PC-3 (cell line): ENCODE data around the gene VPS50. TPM values are rescaled to one million over a fixed set of nuclear protein-coding genes. Genes with fewer than 3 reads are reported as not detected.

ENCODE experiments used
- ATAC-seq: fragments of 200-7000 bp; cut with Tn5 transposase; 2 replicates; pipeline ENCODE4 v1.9.1; 2020; ENCODE audit warnings: mild to moderate bottlenecking, moderate library complexity
- BruUV-seq: library from RNA; stranded (reverse); fragments of 400-500 nt; replicated peaks from 2 replicates; lab custom pipeline; 2021; lab: Mats Ljungman, UMichigan
- CTCF ChIA-PET: fragments of 300-600 bp; sonication (Branson Sonifier 250); formaldehyde crosslinking; loops from one replicate; lab custom pipeline; 2022; ENCODE audit warnings: antibody characterized with exemption; lab: Charles Lee
- POLR2A ChIA-PET: fragments of 300-600 bp; sonication (Branson Sonifier 250); formaldehyde crosslinking; loops from one replicate; lab custom pipeline; 2022; ENCODE audit warnings: antibody characterized with exemption; ENCODE audit not compliant: unreplicated experiment; lab: Charles Lee
- DNase-seq: peaks from one replicate; pipeline ENCODE4 v3.0.0-alpha.2; 2015
- H2AFZ ChIP-seq: fragments of 300-600 bp; sonication (generic); 2 replicates; pipeline ENCODE4 v1.6.0; 2016; ENCODE audit warnings: antibody characterized with exemption, low read length
- H3F3A ChIP-seq: fragments of 300-600 bp; sonication (generic); one replicate; pipeline ENCODE4 v1.6.0; 2017; ENCODE audit warnings: antibody characterized with exemption, low read length, control low read depth, mild to moderate bottlenecking; ENCODE audit not compliant: unreplicated experiment
- H3K27ac ChIP-seq: fragments of 300-600 bp; sonication (generic); 2 replicates; pipeline ENCODE4 v1.5.1; 2016; ENCODE audit warnings: mild to moderate bottlenecking, low read length
- H3K27me3 ChIP-seq: fragments of 300-600 bp; sonication (generic); 2 replicates; pipeline ENCODE4 v1.6.1; 2016; ENCODE audit warnings: low read length, mixed read lengths
- H3K36me3 ChIP-seq: fragments of 300-600 bp; sonication (generic); 2 replicates; pipeline ENCODE4 v1.6.1; 2016; ENCODE audit warnings: low read depth, mixed run types, low read length, mixed read lengths
- H3K4me1 ChIP-seq: fragments of 300-600 bp; sonication (generic); 2 replicates; pipeline ENCODE4 v1.5.1; 2016; ENCODE audit warnings: low read length; ENCODE audit not compliant: insufficient read depth
- H3K4me2 ChIP-seq: fragments of 300-600 bp; sonication (generic); 2 replicates; pipeline ENCODE4 v1.6.0; 2016; ENCODE audit warnings: low read length
- H3K4me3 ChIP-seq: fragments of 300-600 bp; sonication (generic); 2 replicates; pipeline ENCODE4 v1.5.1; 2016; ENCODE audit warnings: mild to moderate bottlenecking, low read length, mixed read lengths
- H3K79me2 ChIP-seq: fragments of 300-600 bp; sonication (generic); 2 replicates; pipeline ENCODE4 v1.6.1; 2017; ENCODE audit warnings: low read length, mixed read lengths
- H3K9ac ChIP-seq: fragments of 300-600 bp; sonication (generic); 2 replicates; pipeline ENCODE4 v1.6.0; 2016; ENCODE audit warnings: mild to moderate bottlenecking, low read length
- H3K9me2 ChIP-seq: fragments of 300-600 bp; sonication (generic); replicated peaks from 2 replicates; pipeline ENCODE4 v1.6.1; 2016; ENCODE audit warnings: mixed run types, low read length, mixed read lengths
- H3K9me3 ChIP-seq: fragments of 300-600 bp; sonication (generic); 2 replicates; pipeline ENCODE4 v1.6.1; 2016; ENCODE audit warnings: low read length, mixed read lengths
- H4K20me1 ChIP-seq: fragments of 300-600 bp; sonication (generic); 2 replicates; pipeline ENCODE4 v1.6.1; 2016; ENCODE audit warnings: low read length, mixed read lengths
- CTCF ChIP-seq: fragments of 300-600 bp; sonication (generic); conservative IDR thresholded peaks from 2 replicates; pipeline ENCODE4 v1.5.1; 2017; ENCODE audit warnings: antibody characterized with exemption, low read depth, mild to moderate bottlenecking, low read length
- EZH2 ChIP-seq: fragments of 300-600 bp; sonication (generic); IDR thresholded peaks from one replicate; pipeline ENCODE4 v1.6.1; 2017; ENCODE audit warnings: antibody characterized with exemption, mild to moderate bottlenecking, low read length; ENCODE audit not compliant: unreplicated experiment
- EZH2phosphoT487 ChIP-seq: fragments of 300-600 bp; sonication (generic); IDR thresholded peaks from 2 replicates; pipeline ENCODE4 v1.6.1; 2018; ENCODE audit warnings: mild to moderate bottlenecking, antibody characterized with exemption, low read length, borderline replicate concordance
- intact Hi-C: fragments of 100-400 bp; cut with micrococcal nuclease; formaldehyde crosslinking; loops from 2 replicates; pipeline ENCODE4 v1.9.0; 2023
- total RNA-seq: library from RNA; depleted of rRNA; stranded (reverse); fragments of >200 nt; gene quantifications from 2 replicates; pipeline ENCODE4 v1.2.3, GENCODE V29; 2014

The VPS50 gene
- total RNA-seq, 1 experiment from 2014 or later, result 16.7 TPM

- BruUV-seq, result no TSS peak
- POLR2A ChIA-PET, result no interaction called here
- Histone ChIP-seq H3F3A (no peaks in the 10 kb centered on the region), H3K36me3 (no peaks in the 10 kb centered on the region), H3K4me2 (no peak overlapping the region), H4K20me1 (no peaks in the 10 kb centered on the region), H2AFZ (no peak overlapping the region), H3K4me1 (peaks cover 24% of the 10 kb centered on the region), H3K27me3 (no peaks in the 10 kb centered on the region), H3K4me3 (no peak overlapping the region), H3K9me2 (no peaks in the 10 kb centered on the region), H3K9me3 (no peaks in the 10 kb centered on the region), H3K27ac (no peak overlapping the region), H3K79me2 (no peaks in the 10 kb centered on the region), H3K9ac (no peak overlapping the region)
- CTCF ChIA-PET, result no interaction called here
- intact Hi-C loops, result no loop called here
- DNase-seq, result no peak
- no peak for ATAC-seq
- no peak for TF ChIP-seq EZH2
- no peak for TF ChIP-seq CTCF
- TF ChIP-seq EZH2phosphoT487, result no peak
Observed at GRCh38 chr7:93198472-93198871, 33.7 kb upstream of the VPS50 start.

GRCh38 chr7:93202594-93203250 lies 29.4 kb upstream of the VPS50 start:
- CTCF ChIA-PET, result no interaction called here
- intact Hi-C loops, result loop anchor here (1.0 to 2.0 kb wide), 3 partner anchors 8 to 24 kb away; no protein-coding TSS in a partner anchor

More at GRCh38 chr7:93202594-93203250, 29.4 kb upstream of the VPS50 start:
- Histone ChIP-seq H3K9me2 (no peaks in the 10 kb centered on the region), H4K20me1 (no peaks in the 10 kb centered on the region), H3K4me1 (peaks cover 18% of the 10 kb centered on the region), H3K9ac (no peak overlapping the region), H3K36me3 (no peaks in the 10 kb centered on the region), H3K9me3 (no peaks in the 10 kb centered on the region), H3K4me3 (no peak overlapping the region), H3K4me2 (no peak overlapping the region), H3K27me3 (no peaks in the 10 kb centered on the region), H3K27ac (peak overlapping the region; percentile 8; the same call in 1 of the 2 replicates), H2AFZ (peak overlapping the region; percentile 15; the same call in 1 of the 2 replicates), H3K79me2 (no peaks in the 10 kb centered on the region), H3F3A (no peaks in the 10 kb centered on the region)
- POLR2A ChIA-PET, result no interaction called here
- DNase-seq, result no peak
- TF ChIP-seq EZH2phosphoT487, result no peak
- TF ChIP-seq EZH2, result no peak
- TF ChIP-seq CTCF, result no peak
- no peak for ATAC-seq
- TSS peak; percentile 71 for BruUV-seq
